Measurements from ENCODE around the gene PLEKHG5.
A peak's percentile ranks its signal among the peaks of the same experiment; 100 is the strongest.

- peak; percentile 86 for TF ChIP-seq CTCF (IDR thresholded peaks at IDR 0.05; ENCODE audit: low read depth, low read length)
- no peak for TF ChIP-seq MAX (IDR thresholded peaks at IDR 0.05; ENCODE audit: low read depth, low read length)
Measured at GRCh38 chr1:6489799-6490180, 1.7 kb downstream of the PLEKHG5 start.

Measured in NB4 (cell line).